ENCODE measurements around the gene ERMARD. TPM values are rescaled to one million over a fixed set of nuclear protein-coding genes. Genes with fewer than 3 reads are reported as not detected.

Gene ERMARD
- total RNA-seq, 4 donors from 2014 or later, result 9.0 to 18.9 (median 11.2) TPM

GRCh38 chr6:169780571-169781091 is 29.2 kb downstream of the ERMARD start:
- ATAC-seq (no peak), DNase-seq (no peak)
- Histone ChIP-seq H3K36me3 (peaks cover 0 to 47% of the 10 kb centered on the region in 2 donors), H3K27ac (no peak overlapping the region), H3K27me3 (no peaks in the 10 kb centered on the region), H3K4me1 (no peaks in the 10 kb centered on the region), H3K9me3 (no peaks in the 10 kb centered on the region), H3K4me3 (no peak overlapping the region)
- TF ChIP-seq CTCF (IDR thresholded peaks at IDR 0.05 in 4 of 5, conservative IDR thresholded peaks at IDR 0.05 in 1 of 5) (no peak), POLR2A (IDR thresholded peaks at IDR 0.05) (no peak)
- intact Hi-C loops (cut with DNase I; ENCODE audit: low total_unique reads), result no loop called here
- in situ Hi-C loops (cut with MboI; ENCODE audit: low sequenced_read_pairs in 4 of 4), result no loop called here

- in situ Hi-C loops (cut with MboI; ENCODE audit: low sequenced_read_pairs in 4 of 4) (no loop called here), intact Hi-C loops (cut with DNase I; ENCODE audit: low total_unique reads) (no loop called here)
- no peaks in the 10 kb centered on the region for H3K9me3 ChIP-seq
- TF ChIP-seq POLR2A (IDR thresholded peaks at IDR 0.05), result no peak
- no peak for TF ChIP-seq CTCF (IDR thresholded peaks at IDR 0.05 in 4 of 5, conservative IDR thresholded peaks at IDR 0.05 in 1 of 5)
- H3K4me1 ChIP-seq, result no peaks in the 10 kb centered on the region
- no peaks in the 10 kb centered on the region for H3K27me3 ChIP-seq
- H3K27ac ChIP-seq, result no peak overlapping the region
- peaks cover 0 to 23% of the 10 kb centered on the region in 2 donors for H3K36me3 ChIP-seq
- ATAC-seq, result no peak
- DNase-seq, result no peak
- H3K4me3 ChIP-seq, result no peak overlapping the region
Measured at GRCh38 chr6:169782966-169783365, 31.5 kb downstream of the ERMARD start.

GRCh38 chr6:169783401-169783800 is 32.0 kb downstream of the ERMARD start:
- ATAC-seq, result no peak
- in situ Hi-C loops (cut with MboI; ENCODE audit: low sequenced_read_pairs in 4 of 4), result no loop called here
- TF ChIP-seq POLR2A (IDR thresholded peaks at IDR 0.05) (no peak), CTCF (IDR thresholded peaks at IDR 0.05 in 4 of 5, conservative IDR thresholded peaks at IDR 0.05 in 1 of 5) (no peak)

GRCh38 chr6:169783971-169784820 is 32.8 kb downstream of the ERMARD start:
- in situ Hi-C loops (cut with MboI; ENCODE audit: low sequenced_read_pairs in 4 of 4) (no loop called here), intact Hi-C loops (cut with DNase I; ENCODE audit: low total_unique reads) (no loop called here)
- no peak for TF ChIP-seq POLR2A (IDR thresholded peaks at IDR 0.05)
- no peak for TF ChIP-seq CTCF (IDR thresholded peaks at IDR 0.05 in 4 of 5, conservative IDR thresholded peaks at IDR 0.05 in 1 of 5)
- ATAC-seq (no peak), DNase-seq (no peak)
- Histone ChIP-seq H3K9me3 (no peaks in the 10 kb centered on the region), H3K36me3 (peaks cover 0 to 12% of the 10 kb centered on the region in 2 donors), H3K4me3 (no peak overlapping the region), H3K27me3 (no peaks in the 10 kb centered on the region), H3K4me1 (peaks cover 0 to under 1% of the 10 kb centered on the region in 2 donors), H3K27ac (no peak overlapping the region)

More at GRCh38 chr6:169783401-169783800, 32.0 kb downstream of the ERMARD start:
- H3K9me3 ChIP-seq, result no peaks in the 10 kb centered on the region
- peaks cover 0 to 19% of the 10 kb centered on the region in 2 donors for H3K36me3 ChIP-seq
- no peak overlapping the region for H3K4me3 ChIP-seq
- H3K27me3 ChIP-seq, result no peaks in the 10 kb centered on the region
- H3K27ac ChIP-seq, result no peak overlapping the region
- intact Hi-C loops (cut with DNase I; ENCODE audit: low total_unique reads), result no loop called here
- DNase-seq, result no peak
- H3K4me1 ChIP-seq, result no peaks in the 10 kb centered on the region

All from gastrocnemius medialis (tissue), 4 donors.